ENCODE data around the gene PNPLA6.

The PNPLA6 gene

DNA sequence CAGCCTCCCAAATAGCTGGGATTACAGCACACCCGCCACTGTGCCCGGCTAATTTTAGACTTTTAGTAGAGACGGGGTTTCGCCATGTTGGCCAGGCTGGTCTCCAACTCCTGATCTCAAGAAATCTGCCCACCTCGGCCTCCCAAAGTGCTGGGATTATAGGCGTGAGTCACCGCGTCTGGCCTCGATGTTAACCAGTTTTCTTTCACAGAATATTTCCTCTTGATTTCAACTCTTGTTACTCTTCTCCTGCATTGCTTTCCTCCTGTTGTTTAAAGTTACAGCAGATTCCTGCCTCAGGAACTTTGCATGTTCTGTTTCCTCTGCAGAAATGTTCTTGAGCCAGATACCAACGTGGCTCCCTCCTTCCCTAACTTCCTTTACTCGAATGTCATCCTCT, 43.0 kb upstream of the PNPLA6 start:
- TF ChIP-seq POLR2AphosphoS5 (IDR thresholded peaks at IDR 0.05; ENCODE audit: low read depth, low read length) (no peak), FOXP2 (optimal IDR thresholded peaks at IDR 0.05; ENCODE audit: borderline replicate concordance, extremely low read depth, extremely low read length, insufficient read depth) (no peak), TAF1 (IDR thresholded peaks at IDR 0.05; ENCODE audit: borderline replicate concordance, insufficient read depth, low read length) (no peak), SIN3A (IDR thresholded peaks at IDR 0.05; ENCODE audit: borderline replicate concordance, insufficient read depth, low read length) (no peak)
- TF ChIP-seq, protein P1, sequence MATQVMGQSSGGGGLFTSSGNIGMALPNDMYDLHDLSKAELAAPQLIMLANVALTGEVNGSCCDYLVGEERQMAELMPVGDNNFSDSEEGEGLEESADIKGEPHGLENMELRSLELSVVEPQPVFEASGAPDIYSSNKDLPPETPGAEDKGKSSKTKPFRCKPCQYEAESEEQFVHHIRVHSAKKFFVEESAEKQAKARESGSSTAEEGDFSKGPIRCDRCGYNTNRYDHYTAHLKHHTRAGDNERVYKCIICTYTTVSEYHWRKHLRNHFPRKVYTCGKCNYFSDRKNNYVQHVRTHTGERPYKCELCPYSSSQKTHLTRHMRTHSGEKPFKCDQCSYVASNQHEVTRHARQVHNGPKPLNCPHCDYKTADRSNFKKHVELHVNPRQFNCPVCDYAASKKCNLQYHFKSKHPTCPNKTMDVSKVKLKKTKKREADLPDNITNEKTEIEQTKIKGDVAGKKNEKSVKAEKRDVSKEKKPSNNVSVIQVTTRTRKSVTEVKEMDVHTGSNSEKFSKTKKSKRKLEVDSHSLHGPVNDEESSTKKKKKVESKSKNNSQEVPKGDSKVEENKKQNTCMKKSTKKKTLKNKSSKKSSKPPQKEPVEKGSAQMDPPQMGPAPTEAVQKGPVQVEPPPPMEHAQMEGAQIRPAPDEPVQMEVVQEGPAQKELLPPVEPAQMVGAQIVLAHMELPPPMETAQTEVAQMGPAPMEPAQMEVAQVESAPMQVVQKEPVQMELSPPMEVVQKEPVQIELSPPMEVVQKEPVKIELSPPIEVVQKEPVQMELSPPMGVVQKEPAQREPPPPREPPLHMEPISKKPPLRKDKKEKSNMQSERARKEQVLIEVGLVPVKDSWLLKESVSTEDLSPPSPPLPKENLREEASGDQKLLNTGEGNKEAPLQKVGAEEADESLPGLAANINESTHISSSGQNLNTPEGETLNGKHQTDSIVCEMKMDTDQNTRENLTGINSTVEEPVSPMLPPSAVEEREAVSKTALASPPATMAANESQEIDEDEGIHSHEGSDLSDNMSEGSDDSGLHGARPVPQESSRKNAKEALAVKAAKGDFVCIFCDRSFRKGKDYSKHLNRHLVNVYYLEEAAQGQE (IDR thresholded peaks at IDR 0.05; ENCODE audit: insufficient read depth in 1 of 2, low read depth in 2 of 2, low read length in 2 of 2): no peak

DNA sequence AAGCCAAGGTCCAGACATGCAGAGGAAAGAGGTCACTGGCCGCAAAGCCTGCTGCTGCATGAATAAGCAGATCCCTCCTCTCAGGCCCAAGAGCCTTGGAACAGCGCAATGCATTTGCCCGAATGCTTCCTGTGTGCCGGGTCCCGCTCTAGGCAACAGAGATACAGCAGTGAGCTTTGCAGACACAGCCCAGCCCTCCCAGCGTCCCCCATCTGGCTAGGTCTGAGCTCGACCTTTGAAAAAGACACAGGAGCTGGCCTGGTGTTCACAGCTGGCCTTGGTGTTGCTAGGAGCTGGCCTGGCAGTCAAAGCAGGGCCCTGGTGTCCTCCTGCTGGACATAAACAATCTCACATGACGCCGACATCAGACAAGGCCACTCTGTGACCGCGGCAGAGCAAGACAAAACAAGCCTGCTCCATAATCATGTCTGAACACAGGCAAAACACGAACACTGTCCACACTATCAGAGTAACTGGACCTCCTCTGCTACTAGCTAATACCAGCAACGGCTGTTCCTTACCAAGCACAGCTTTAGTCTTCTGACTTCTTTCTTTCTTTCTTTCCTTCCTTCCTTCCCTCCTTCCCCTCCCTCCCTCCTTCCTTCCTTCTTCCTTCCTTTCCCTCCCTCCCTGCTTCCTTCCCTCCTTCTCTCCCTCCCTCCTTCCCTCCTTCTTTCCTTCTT, 41.0 kb upstream of the PNPLA6 start:
- TF ChIP-seq, protein P1 (IDR thresholded peaks at IDR 0.05; ENCODE audit: insufficient read depth in 1 of 2, low read depth in 2 of 2, low read length in 2 of 2): no peak
- TF ChIP-seq POLR2AphosphoS5 (IDR thresholded peaks at IDR 0.05; ENCODE audit: low read depth, low read length) (no peak), TAF1 (IDR thresholded peaks at IDR 0.05; ENCODE audit: borderline replicate concordance, insufficient read depth, low read length) (no peak), SIN3A (IDR thresholded peaks at IDR 0.05; ENCODE audit: borderline replicate concordance, insufficient read depth, low read length) (no peak), FOXP2 (optimal IDR thresholded peaks at IDR 0.05; ENCODE audit: borderline replicate concordance, extremely low read depth, extremely low read length, insufficient read depth) (no peak)

DNA sequence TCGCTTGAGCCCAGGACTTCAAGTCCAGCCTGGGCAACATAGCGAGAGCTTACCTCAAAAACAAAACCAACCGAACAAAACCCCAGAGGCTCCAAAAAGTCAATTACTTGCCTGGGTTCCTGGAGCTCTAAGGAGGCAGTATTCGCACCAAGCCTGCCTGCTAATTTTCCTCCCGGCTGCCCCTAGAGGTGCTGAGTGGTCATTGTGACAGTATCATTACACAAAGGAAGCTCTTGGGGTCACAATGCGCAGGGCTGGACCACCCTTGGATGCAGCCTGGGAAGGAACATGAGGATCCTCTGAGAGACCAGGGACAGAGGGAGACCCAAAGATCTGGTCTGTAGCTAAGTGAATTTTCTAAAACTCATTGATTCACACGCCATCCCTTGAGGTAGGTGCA, 38.2 kb upstream of the PNPLA6 start:
- TF ChIP-seq FOXP2 (optimal IDR thresholded peaks at IDR 0.05; ENCODE audit: borderline replicate concordance, extremely low read depth, extremely low read length, insufficient read depth) (no peak), POLR2AphosphoS5 (IDR thresholded peaks at IDR 0.05; ENCODE audit: low read depth, low read length) (no peak), SIN3A (IDR thresholded peaks at IDR 0.05; ENCODE audit: borderline replicate concordance, insufficient read depth, low read length) (no peak), TAF1 (IDR thresholded peaks at IDR 0.05; ENCODE audit: borderline replicate concordance, insufficient read depth, low read length) (no peak)
- TF ChIP-seq, protein P1 (IDR thresholded peaks at IDR 0.05; ENCODE audit: insufficient read depth in 1 of 2, low read depth in 2 of 2, low read length in 2 of 2): no peak

DNA sequence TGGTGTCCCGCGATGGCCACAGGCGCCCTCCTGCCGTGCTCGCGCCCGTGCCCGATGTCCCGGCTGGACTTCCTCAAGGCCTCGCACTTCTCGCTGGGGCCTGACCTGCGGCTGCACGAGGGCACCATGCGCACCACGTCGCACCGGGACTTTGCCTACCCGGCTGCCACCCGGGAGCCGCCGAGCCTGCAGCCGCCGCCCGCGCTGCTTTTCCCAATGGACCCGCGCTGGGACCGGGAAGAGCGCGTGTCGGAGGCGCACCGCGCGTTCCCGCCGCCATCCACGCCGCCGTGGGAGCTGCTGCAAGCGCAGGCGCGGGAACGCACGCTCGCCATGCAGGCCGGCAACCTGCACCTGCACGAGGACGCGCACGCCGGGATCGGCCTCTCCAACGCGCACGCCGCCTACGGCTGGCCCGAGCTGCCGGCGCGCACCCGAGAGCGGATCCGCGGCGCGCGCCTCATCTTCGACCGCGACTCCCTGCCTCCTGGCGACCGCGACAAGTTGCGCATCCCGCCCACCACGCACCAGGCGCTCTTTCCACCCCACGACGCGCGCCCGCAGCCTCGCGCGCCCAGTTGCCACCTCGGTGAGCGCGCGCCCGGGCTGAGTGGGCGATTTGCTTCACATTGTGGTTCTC, 34.6 kb upstream of the PNPLA6 start:
- TF ChIP-seq POLR2AphosphoS5 (IDR thresholded peaks at IDR 0.05; ENCODE audit: low read depth, low read length) (no peak), FOXP2 (optimal IDR thresholded peaks at IDR 0.05; ENCODE audit: borderline replicate concordance, extremely low read depth, extremely low read length, insufficient read depth) (peak; percentile 86)

DNA sequence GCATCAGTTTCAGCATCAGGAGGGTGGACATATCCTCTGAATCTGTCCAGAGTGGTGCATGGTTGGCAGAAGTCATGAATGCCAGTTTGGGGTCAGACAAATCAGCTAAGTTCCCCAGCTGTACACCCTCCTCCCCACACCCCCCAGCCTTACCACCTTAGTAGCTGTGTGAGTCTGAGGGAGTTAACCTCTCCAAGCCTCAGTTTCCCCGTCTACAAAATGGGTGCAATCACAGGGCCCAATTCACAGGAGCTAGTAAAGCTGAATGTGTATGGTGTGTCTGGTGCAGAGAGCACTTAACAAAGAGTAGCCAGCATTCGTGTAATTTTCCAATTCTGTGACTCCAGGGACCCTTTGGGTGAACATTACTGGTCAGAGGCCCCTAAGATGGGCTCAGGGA, 33.0 kb upstream of the PNPLA6 start:
- TF ChIP-seq TAF1 (IDR thresholded peaks at IDR 0.05; ENCODE audit: borderline replicate concordance, insufficient read depth, low read length): no peak
- no peak for TF ChIP-seq POLR2AphosphoS5 (IDR thresholded peaks at IDR 0.05; ENCODE audit: low read depth, low read length)
- no peak for TF ChIP-seq FOXP2 (optimal IDR thresholded peaks at IDR 0.05; ENCODE audit: borderline replicate concordance, extremely low read depth, extremely low read length, insufficient read depth)
- TF ChIP-seq, protein P1 (IDR thresholded peaks at IDR 0.05; ENCODE audit: insufficient read depth in 1 of 2, low read depth in 2 of 2, low read length in 2 of 2): no peak
- TF ChIP-seq SIN3A (IDR thresholded peaks at IDR 0.05; ENCODE audit: borderline replicate concordance, insufficient read depth, low read length): no peak

All from PFSK-1 (cell line).